MM.1S (cell line): ENCODE data around the gene FRMD8.

Experiments used
- DNase-seq: peaks from one replicate; pipeline ENCODE4 v3.0.0-alpha.2; 2015
- H2AFZ ChIP-seq: fragments of 300-600 bp; sonication (generic); 2 replicates; pipeline ENCODE4 v1.6.0; 2016; ENCODE audit warnings: antibody characterized with exemption, low read length
- H3F3A ChIP-seq: fragments of 300-600 bp; sonication (generic); 2 replicates; pipeline ENCODE4 v1.6.1; 2016; ENCODE audit warnings: mild to moderate bottlenecking, antibody characterized with exemption, low read length, moderate library complexity, mixed read lengths; ENCODE audit not compliant: insufficient read depth
- H3K27ac ChIP-seq: fragments of 300-600 bp; sonication (generic); 2 replicates; pipeline ENCODE4 v1.5.1; 2016; ENCODE audit warnings: mild to moderate bottlenecking, low read length
- H3K27me3 ChIP-seq: fragments of 300-600 bp; sonication (generic); replicated peaks from 2 replicates; pipeline ENCODE4 v1.6.0; 2016; ENCODE audit warnings: low read length; ENCODE audit not compliant: insufficient read depth
- H3K36me3 ChIP-seq: fragments of 300-600 bp; sonication (generic); replicated peaks from 2 replicates; pipeline ENCODE4 v1.6.1; 2016; ENCODE audit warnings: mild to moderate bottlenecking, low read length, mixed read lengths; ENCODE audit not compliant: insufficient read depth
- H3K4me1 ChIP-seq: fragments of 300-600 bp; sonication (generic); 2 replicates; pipeline ENCODE4 v1.6.1; 2016; ENCODE audit warnings: low read length, mixed read lengths
- H3K4me2 ChIP-seq: fragments of 300-600 bp; sonication (generic); 2 replicates; pipeline ENCODE4 v1.6.0; 2016; ENCODE audit warnings: low read depth, low read length
- H3K4me3 ChIP-seq: fragments of 300-600 bp; sonication (generic); 2 replicates; pipeline ENCODE4 v1.5.1; 2016; ENCODE audit warnings: low read length, mixed read lengths
- H3K79me2 ChIP-seq: fragments of 300-600 bp; sonication (generic); 2 replicates; pipeline ENCODE4 v1.6.1; 2016; ENCODE audit warnings: mixed run types, low read length, mixed read lengths
- H3K9ac ChIP-seq: fragments of 300-600 bp; sonication (generic); 2 replicates; pipeline ENCODE4 v1.6.1; 2016; ENCODE audit warnings: low read length, mixed read lengths
- H3K9me2 ChIP-seq: fragments of 300-600 bp; sonication (generic); replicated peaks from 2 replicates; pipeline ENCODE4 v1.6.1; 2016; ENCODE audit warnings: mild to moderate bottlenecking, low read length, mixed read lengths; ENCODE audit not compliant: insufficient read depth
- H3K9me3 ChIP-seq: fragments of 300-600 bp; sonication (generic); replicated peaks from 2 replicates; pipeline ENCODE4 v1.6.1; 2016; ENCODE audit warnings: mild to moderate bottlenecking, low read length, mixed read lengths; ENCODE audit not compliant: insufficient read depth
- H4K20me1 ChIP-seq: fragments of 300-600 bp; sonication (generic); 2 replicates; pipeline ENCODE4 v1.6.1; 2016; ENCODE audit warnings: mild to moderate bottlenecking, low read length, moderate library complexity, mixed read lengths; ENCODE audit not compliant: insufficient read depth
- EZH2 ChIP-seq: fragments of 300-600 bp; sonication (generic); optimal IDR thresholded peaks from 2 replicates; pipeline ENCODE3; 2017; ENCODE audit warnings: low read depth, mild to moderate bottlenecking, antibody characterized with exemption, low read length, mixed read lengths
- EZH2phosphoT487 ChIP-seq: fragments of 300-600 bp; sonication (generic); IDR thresholded peaks from 2 replicates; pipeline ENCODE4 v1.6.1; 2018; ENCODE audit warnings: antibody characterized with exemption, low read length
- TF ChIP-seq, protein P1 (sequence below): fragments of 300-600 bp; sonication (generic); IDR thresholded peaks from 2 replicates; pipeline ENCODE4 v1.5.1; 2016; ENCODE audit warnings: antibody characterized with exemption, low read length, mixed read lengths

The FRMD8 gene

DNA sequence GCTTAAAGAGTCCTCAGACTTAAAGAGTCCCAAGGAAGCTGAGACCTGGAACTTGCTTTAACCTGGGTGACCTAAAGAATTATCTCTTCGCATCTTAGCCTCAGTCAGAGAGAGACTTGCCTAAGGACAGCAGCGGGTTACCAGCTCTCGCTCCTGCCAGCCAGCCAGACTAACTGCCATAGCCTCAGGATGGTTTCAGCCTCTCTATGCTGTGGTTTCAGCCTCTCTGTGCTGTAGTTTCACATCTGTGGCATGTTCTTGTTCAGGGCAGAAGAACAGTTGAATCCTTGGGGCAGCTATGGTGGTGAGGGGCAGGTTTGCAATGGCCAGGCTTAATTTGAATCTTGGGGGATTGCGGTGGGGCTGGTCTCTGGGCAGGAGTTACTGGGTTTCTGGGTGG lies 2.3 kb downstream of the FRMD8 start:
- Histone ChIP-seq H3F3A (peaks cover 24% of the 10 kb centered on the region), H3K36me3 (no peaks in the 10 kb centered on the region), H3K27me3 (no peaks in the 10 kb centered on the region), H3K9ac (peak overlapping the region; percentile 19; the same call in 1 of the 2 replicates), H3K4me1 (peaks cover 22% of the 10 kb centered on the region), H2AFZ (no peak overlapping the region), H3K4me3 (peak overlapping the region; percentile 13), H3K9me2 (no peaks in the 10 kb centered on the region), H3K9me3 (no peaks in the 10 kb centered on the region), H4K20me1 (no peaks in the 10 kb centered on the region), H3K79me2 (peaks cover 70% of the 10 kb centered on the region), H3K4me2 (peak overlapping the region; percentile 89), H3K27ac (peak overlapping the region; percentile 71)
- DNase-seq, result peak; percentile 81
- TF ChIP-seq, protein P1, sequence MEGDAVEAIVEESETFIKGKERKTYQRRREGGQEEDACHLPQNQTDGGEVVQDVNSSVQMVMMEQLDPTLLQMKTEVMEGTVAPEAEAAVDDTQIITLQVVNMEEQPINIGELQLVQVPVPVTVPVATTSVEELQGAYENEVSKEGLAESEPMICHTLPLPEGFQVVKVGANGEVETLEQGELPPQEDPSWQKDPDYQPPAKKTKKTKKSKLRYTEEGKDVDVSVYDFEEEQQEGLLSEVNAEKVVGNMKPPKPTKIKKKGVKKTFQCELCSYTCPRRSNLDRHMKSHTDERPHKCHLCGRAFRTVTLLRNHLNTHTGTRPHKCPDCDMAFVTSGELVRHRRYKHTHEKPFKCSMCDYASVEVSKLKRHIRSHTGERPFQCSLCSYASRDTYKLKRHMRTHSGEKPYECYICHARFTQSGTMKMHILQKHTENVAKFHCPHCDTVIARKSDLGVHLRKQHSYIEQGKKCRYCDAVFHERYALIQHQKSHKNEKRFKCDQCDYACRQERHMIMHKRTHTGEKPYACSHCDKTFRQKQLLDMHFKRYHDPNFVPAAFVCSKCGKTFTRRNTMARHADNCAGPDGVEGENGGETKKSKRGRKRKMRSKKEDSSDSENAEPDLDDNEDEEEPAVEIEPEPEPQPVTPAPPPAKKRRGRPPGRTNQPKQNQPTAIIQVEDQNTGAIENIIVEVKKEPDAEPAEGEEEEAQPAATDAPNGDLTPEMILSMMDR, result no peak
- TF ChIP-seq EZH2 (no peak), EZH2phosphoT487 (no peak)

DNA sequence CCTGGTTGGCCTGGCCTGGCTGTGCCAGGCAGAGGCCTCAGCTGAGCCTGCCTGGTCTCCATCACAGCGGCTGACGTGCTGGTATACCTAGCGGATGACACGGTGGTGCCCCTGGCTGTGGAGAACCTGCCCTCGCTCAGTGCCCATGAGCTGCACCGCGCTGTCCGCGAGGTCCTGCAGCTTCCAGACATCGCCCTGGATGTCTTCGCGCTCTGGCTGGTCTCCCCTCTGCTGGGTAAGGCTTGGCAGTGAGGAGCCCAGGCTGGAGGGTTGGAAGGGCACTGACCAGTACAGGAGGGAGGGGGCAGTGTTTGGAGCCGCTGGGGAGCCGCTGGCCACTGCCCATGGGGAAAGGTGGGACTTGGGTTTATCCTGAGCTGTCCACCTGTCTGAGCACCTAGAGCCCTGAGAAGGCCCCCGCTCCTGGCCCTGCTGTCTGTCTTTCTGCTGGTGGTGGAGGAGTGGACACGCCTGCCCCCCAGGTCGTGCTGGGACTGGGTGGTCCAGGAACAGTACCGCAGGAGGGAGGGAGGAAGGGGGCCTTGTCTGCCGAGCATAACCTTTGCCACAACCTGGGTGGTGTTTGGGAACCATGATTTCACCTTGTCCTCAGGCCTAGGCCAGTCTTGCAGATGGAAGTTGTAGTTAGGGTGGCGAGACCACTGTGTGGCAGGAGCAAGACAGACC lies 3.0 kb downstream of the FRMD8 start:
- Histone ChIP-seq H3K4me2 (peak overlapping the region; percentile 89), H2AFZ (no peak overlapping the region), H3F3A (peaks cover 24% of the 10 kb centered on the region), H3K27ac (peak overlapping the region; percentile 71; the same call in 1 of the 2 replicates), H3K9me2 (no peaks in the 10 kb centered on the region), H3K4me3 (peak overlapping the region; percentile 13), H4K20me1 (no peaks in the 10 kb centered on the region), H3K4me1 (peaks cover 22% of the 10 kb centered on the region), H3K79me2 (peaks cover 77% of the 10 kb centered on the region), H3K36me3 (no peaks in the 10 kb centered on the region), H3K9ac (no peak overlapping the region; the same call in 1 of the 2 replicates), H3K27me3 (no peaks in the 10 kb centered on the region), H3K9me3 (no peaks in the 10 kb centered on the region)
- TF ChIP-seq EZH2phosphoT487, result no peak
- no peak for TF ChIP-seq EZH2
- TF ChIP-seq, protein P1, result no peak
- DNase-seq, result no peak

DNA sequence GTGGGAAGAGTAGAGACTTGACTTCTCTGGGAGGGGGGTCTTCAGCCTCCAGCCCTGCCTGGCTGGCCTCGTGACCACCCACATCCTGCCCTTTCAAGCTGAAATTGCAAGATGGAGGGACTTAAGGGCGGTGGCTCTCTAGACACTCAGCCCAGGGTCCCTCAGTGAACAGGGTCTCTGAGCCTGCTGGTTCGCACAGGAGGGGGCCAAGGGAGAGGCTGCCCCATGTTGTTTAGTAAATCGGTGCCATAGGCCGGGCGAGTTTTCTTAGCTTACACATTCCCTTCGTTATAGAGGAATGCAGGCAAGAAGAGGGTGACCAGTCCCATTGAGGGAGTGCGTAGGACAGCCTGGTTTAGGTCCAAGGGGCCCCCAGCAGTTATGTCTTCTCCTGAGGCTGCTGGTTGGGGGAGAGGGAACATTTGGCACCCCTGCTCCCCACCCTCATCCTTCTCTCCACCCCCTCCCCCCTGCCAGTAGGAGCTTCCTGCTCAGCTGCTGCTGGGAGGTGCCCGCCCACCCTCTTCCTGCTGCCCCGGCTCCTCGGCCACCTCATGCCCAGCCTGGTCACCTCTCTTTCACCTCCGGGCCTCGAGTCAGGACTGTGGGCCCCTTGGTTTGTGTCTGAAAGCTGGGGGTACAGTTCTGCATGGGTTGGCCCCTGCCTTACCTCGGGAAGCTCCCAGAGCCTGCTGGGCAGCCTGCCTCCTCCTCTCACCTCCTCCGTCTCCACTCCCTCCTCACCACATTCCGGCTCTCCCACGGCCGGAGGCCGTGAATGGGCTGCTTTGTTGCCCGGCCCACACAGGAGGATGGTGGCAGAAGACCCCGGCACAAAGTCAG lies 3.9 kb downstream of the FRMD8 start:
- Histone ChIP-seq H3K4me2 (no peak overlapping the region; the same call in 1 of the 2 replicates), H3K27ac (no peak overlapping the region), H3F3A (peaks cover 20% of the 10 kb centered on the region), H3K9me2 (no peaks in the 10 kb centered on the region), H3K36me3 (no peaks in the 10 kb centered on the region), H4K20me1 (no peaks in the 10 kb centered on the region), H3K9me3 (no peaks in the 10 kb centered on the region), H3K9ac (no peak overlapping the region), H2AFZ (no peak overlapping the region), H3K4me3 (no peak overlapping the region), H3K4me1 (peaks cover 22% of the 10 kb centered on the region), H3K27me3 (no peaks in the 10 kb centered on the region), H3K79me2 (peaks cover 79% of the 10 kb centered on the region)
- TF ChIP-seq EZH2phosphoT487 (no peak), EZH2 (no peak)
- TF ChIP-seq, protein P1, result no peak
- DNase-seq, result no peak
